Naive B cell (primary cell): Measurements from ENCODE around the gene PFKFB3. TPM values are rescaled to one million over a fixed set of nuclear protein-coding genes. Genes with fewer than 3 reads are reported as not detected.
"Not testable (repeated sequence)": the region's sequence is repeated elsewhere in the genome, so short reads cannot be mapped to it uniquely, and the experiment has no call there.

Experiments used
- ATAC-seq, 2 donors: fragments of 150-1000 bp; cut with Tn5 transposase; 2 replicates each; pipeline ENCODE4 v1.10.0; 2021; ENCODE audit warnings: low read depth in 2 of 2, mild to moderate bottlenecking in 2 of 2, moderate library complexity in 2 of 2
- DNase-seq: peaks from one replicate; pipeline ENCODE4 v3.0.0; 2022
- H3K27ac Mint-ChIP-seq, 6 donors: one replicate each; pipeline ENCODE4 v1.8.0; 2020 to 2022; ENCODE audit warnings: mild to moderate bottlenecking in 6 of 6, mixed read lengths in 6 of 6, moderate library complexity in 5 of 6, inconsistent platforms in 2 of 6
- H3K27me3 Mint-ChIP-seq, 3 donors: one replicate each; pipeline ENCODE4 v1.8.0; 2021 to 2022; ENCODE audit warnings: mixed read lengths in 3 of 3, mild to moderate bottlenecking in 1 of 3
- H3K36me3 Mint-ChIP-seq, 2 donors: one replicate each; pipeline ENCODE4 v1.8.0; 2020 to 2022; ENCODE audit warnings: mixed read lengths in 2 of 2, inconsistent platforms in 1 of 2, mild to moderate bottlenecking in 1 of 2
- H3K4me1 Mint-ChIP-seq, 3 donors: one replicate each; pipeline ENCODE4 v1.8.0; 2020 to 2022; ENCODE audit warnings: mixed read lengths in 3 of 3, inconsistent platforms in 1 of 3, mild to moderate bottlenecking in 1 of 3, moderate library complexity in 1 of 3
- H3K4me3 Mint-ChIP-seq, 8 donors: one replicate each; pipeline ENCODE4 v1.8.0; 2020 to 2022; ENCODE audit warnings: mild to moderate bottlenecking in 8 of 8, mixed read lengths in 8 of 8, moderate library complexity in 8 of 8, inconsistent platforms in 2 of 8
- H3K9me3 Mint-ChIP-seq, 7 donors: one replicate each; pipeline ENCODE4 v1.8.0; 2020 to 2022; ENCODE audit warnings: mixed read lengths in 7 of 7, mild to moderate bottlenecking in 5 of 7, inconsistent platforms in 2 of 7, moderate library complexity in 1 of 7
- polyA plus RNA-seq, 6 donors: library from polyadenylated mRNA; unstranded; fragments of 300-500 nt; fragmentation: Illumina TruSeq; gene quantifications; one replicate each; pipeline ENCODE4 v1.2.3, GENCODE V29; 2021; ENCODE audit warnings: low read depth in 6 of 6

The PFKFB3 gene
- polyA plus RNA-seq, 6 donors from 2014 or later: 2.4 to 8.8 (median 3.3) TPM

- H3K27ac Mint-ChIP-seq: no peak overlapping the region
- H3K27me3 Mint-ChIP-seq: no peaks in the 10 kb centered on the region
- H3K9me3 Mint-ChIP-seq: no peaks in the 10 kb centered on the region
- H3K36me3 Mint-ChIP-seq: no peaks in the 10 kb centered on the region
- ATAC-seq (no peak), DNase-seq (no peak)
- H3K4me1 Mint-ChIP-seq: peaks cover 19 to 27% (median 23%) of the 10 kb centered on the region in 3 donors
- peak overlapping the region; percentile 71 to 91 (median 88) for H3K4me3 Mint-ChIP-seq
Measured at GRCh38 chr10:6200440-6200733, 2.3 kb upstream of the PFKFB3 start.

- Mint-ChIP-seq H3K36me3 (no peaks in the 10 kb centered on the region), H3K27me3 (no peaks in the 10 kb centered on the region), H3K27ac (peak overlapping the region in 1 of 6 donors; percentile 30), H3K4me3 (peak overlapping the region; percentile 71 to 91 (median 88)), H3K9me3 (no peaks in the 10 kb centered on the region), H3K4me1 (peaks cover 18 to 27% (median 19%) of the 10 kb centered on the region in 3 donors)
- DNase-seq (peak; percentile 20), ATAC-seq (no peak)
Measured at GRCh38 chr10:6200734-6201515, 1.8 kb upstream of the PFKFB3 start.

GRCh38 chr10:6201516-6201975 lies 1.2 kb upstream of the PFKFB3 start:
- peak; percentile 58 for DNase-seq
- no peaks in the 10 kb centered on the region for H3K36me3 Mint-ChIP-seq
- H3K27ac Mint-ChIP-seq: peak overlapping the region in 3 of 6 donors; percentile 54 to 91 (median 77)
- H3K27me3 Mint-ChIP-seq: no peaks in the 10 kb centered on the region
- H3K4me1 Mint-ChIP-seq: peaks cover 18 to 27% (median 19%) of the 10 kb centered on the region in 3 donors
- ATAC-seq: peak; percentile 46 to 54
- H3K9me3 Mint-ChIP-seq: no peaks in the 10 kb centered on the region
- peak overlapping the region; percentile 86 to 97 (median 93) for H3K4me3 Mint-ChIP-seq

GRCh38 chr10:6202098-6202683 lies 541 bp upstream of the PFKFB3 start:
- Mint-ChIP-seq H3K4me1 (peaks cover 18 to 27% (median 19%) of the 10 kb centered on the region in 3 donors), H3K36me3 (no peaks in the 10 kb centered on the region), H3K9me3 (no peaks in the 10 kb centered on the region), H3K4me3 (peak overlapping the region; percentile 86 to 97 (median 93)), H3K27me3 (no peaks in the 10 kb centered on the region), H3K27ac (peak overlapping the region in 4 of 6 donors; percentile 54 to 91 (median 74))
- ATAC-seq (no peak), DNase-seq (no peak)

GRCh38 chr10:6203331-6204062 lies 765 bp downstream of the PFKFB3 start:
- peak overlapping the region; percentile 86 to 98 (median 94) for H3K4me3 Mint-ChIP-seq
- ATAC-seq: peak; percentile 56 to 60
- H3K4me1 Mint-ChIP-seq: peaks cover 19 to 34% (median 21%) of the 10 kb centered on the region in 3 donors

GRCh38 chr10:6204063-6204340 lies 1.3 kb downstream of the PFKFB3 start:
- H3K9me3 Mint-ChIP-seq: no peaks in the 10 kb centered on the region

More at GRCh38 chr10:6203331-6204062, 765 bp downstream of the PFKFB3 start:
- H3K27me3 Mint-ChIP-seq: no peaks in the 10 kb centered on the region
- H3K36me3 Mint-ChIP-seq: no peaks in the 10 kb centered on the region
- DNase-seq: peak; percentile 66
- no peaks in the 10 kb centered on the region for H3K9me3 Mint-ChIP-seq
- peak overlapping the region; percentile 19 to 96 (median 72) for H3K27ac Mint-ChIP-seq

GRCh38 chr10:6204341-6205191 lies 1.8 kb downstream of the PFKFB3 start:
- Mint-ChIP-seq H3K4me1 (peaks cover 19 to 37% (median 26%) of the 10 kb centered on the region in 3 donors), H3K36me3 (no peaks in the 10 kb centered on the region), H3K27me3 (no peaks in the 10 kb centered on the region), H3K9me3 (no peaks in the 10 kb centered on the region), H3K4me3 (peak overlapping the region; percentile 55 to 96 (median 89)), H3K27ac (peak overlapping the region in 2 of 6 donors; percentile 21 to 26)
- DNase-seq (no peak), ATAC-seq (no peak)

More at GRCh38 chr10:6204063-6204340, 1.3 kb downstream of the PFKFB3 start:
- H3K4me1 Mint-ChIP-seq: peaks cover 19 to 37% (median 26%) of the 10 kb centered on the region in 3 donors
- ATAC-seq (peak; percentile 18), DNase-seq (peak; percentile 43)
- peak overlapping the region in 1 of 6 donors; percentile 19 for H3K27ac Mint-ChIP-seq
- no peaks in the 10 kb centered on the region for H3K27me3 Mint-ChIP-seq
- H3K4me3 Mint-ChIP-seq: peak overlapping the region; percentile 86 to 98 (median 94)
- no peaks in the 10 kb centered on the region for H3K36me3 Mint-ChIP-seq

GRCh38 chr10:6206486-6206885 lies 3.8 kb downstream of the PFKFB3 start:
- peaks cover 19 to 34% (median 32%) of the 10 kb centered on the region in 3 donors for H3K4me1 Mint-ChIP-seq
- not testable (repeated sequence) for H3K27ac Mint-ChIP-seq, H3K27me3 Mint-ChIP-seq, ATAC-seq, H3K36me3 Mint-ChIP-seq, H3K9me3 Mint-ChIP-seq, DNase-seq, H3K4me3 Mint-ChIP-seq

GRCh38 chr10:6207658-6208057 lies 4.9 kb downstream of the PFKFB3 start:
- peaks cover 14 to 29% (median 25%) of the 10 kb centered on the region in 3 donors for H3K4me1 Mint-ChIP-seq
- no peaks in the 10 kb centered on the region for H3K36me3 Mint-ChIP-seq
- H3K27ac Mint-ChIP-seq: peak overlapping the region in 3 of 6 donors; percentile 43 to 70 (median 54)
- DNase-seq (no peak), ATAC-seq (no peak)
- peak overlapping the region in 2 of 8 donors; percentile 10 to 25 for H3K4me3 Mint-ChIP-seq
- no peaks in the 10 kb centered on the region for H3K27me3 Mint-ChIP-seq
- no peaks in the 10 kb centered on the region for H3K9me3 Mint-ChIP-seq

- peaks cover 0 to 7% of the 10 kb centered on the region in 2 donors for H3K36me3 Mint-ChIP-seq
- DNase-seq (no peak), ATAC-seq (no peak)
- H3K4me1 Mint-ChIP-seq: peaks cover 15 to 34% (median 24%) of the 10 kb centered on the region in 3 donors
- H3K27me3 Mint-ChIP-seq: no peaks in the 10 kb centered on the region
- H3K27ac Mint-ChIP-seq: peak overlapping the region in 1 of 6 donors; percentile 69
- H3K9me3 Mint-ChIP-seq: no peaks in the 10 kb centered on the region
- H3K4me3 Mint-ChIP-seq: no peak overlapping the region
Measured at GRCh38 chr10:6208799-6209235, 6.1 kb downstream of the PFKFB3 start.

- Mint-ChIP-seq H3K27me3 (no peaks in the 10 kb centered on the region), H3K4me3 (no peak overlapping the region), H3K9me3 (no peaks in the 10 kb centered on the region), H3K36me3 (peaks cover 0 to 14% of the 10 kb centered on the region in 2 donors), H3K4me1 (peaks cover 13 to 28% (median 14%) of the 10 kb centered on the region in 3 donors), H3K27ac (peak overlapping the region in 1 of 6 donors; percentile 78)
- no peak for DNase-seq
- no peak for ATAC-seq
Measured at GRCh38 chr10:6211341-6211670, 8.6 kb downstream of the PFKFB3 start.

GRCh38 chr10:6211671-6212635 lies 9.2 kb downstream of the PFKFB3 start:
- peak overlapping the region in 2 of 6 donors; percentile 47 to 78 for H3K27ac Mint-ChIP-seq

More at GRCh38 chr10:6211671-6212635, 9.2 kb downstream of the PFKFB3 start:
- peaks cover 1 to 21% of the 10 kb centered on the region in 2 donors for H3K36me3 Mint-ChIP-seq
- no peak overlapping the region for H3K4me3 Mint-ChIP-seq
- H3K27me3 Mint-ChIP-seq: no peaks in the 10 kb centered on the region
- ATAC-seq (no peak), DNase-seq (no peak)
- H3K9me3 Mint-ChIP-seq: no peaks in the 10 kb centered on the region
- H3K4me1 Mint-ChIP-seq: peaks cover 13 to 28% (median 17%) of the 10 kb centered on the region in 3 donors
